CD4-positive, alpha-beta T cell treated with Interleukin-15 for 4 hours (primary cell): ENCODE measurements around the gene TMEM97.
A peak's percentile ranks its signal among the peaks of the same experiment; 100 is the strongest.
"Not testable (repeated sequence)": the region's sequence is repeated elsewhere in the genome, so short reads cannot be mapped to it uniquely, and the experiment has no call there.

Source experiments
- DNase-seq: peaks from one replicate; pipeline ENCODE4 v3.0.0-alpha.2; 2020; ENCODE audit warnings: low spot score

TMEM97 gene

DNA sequence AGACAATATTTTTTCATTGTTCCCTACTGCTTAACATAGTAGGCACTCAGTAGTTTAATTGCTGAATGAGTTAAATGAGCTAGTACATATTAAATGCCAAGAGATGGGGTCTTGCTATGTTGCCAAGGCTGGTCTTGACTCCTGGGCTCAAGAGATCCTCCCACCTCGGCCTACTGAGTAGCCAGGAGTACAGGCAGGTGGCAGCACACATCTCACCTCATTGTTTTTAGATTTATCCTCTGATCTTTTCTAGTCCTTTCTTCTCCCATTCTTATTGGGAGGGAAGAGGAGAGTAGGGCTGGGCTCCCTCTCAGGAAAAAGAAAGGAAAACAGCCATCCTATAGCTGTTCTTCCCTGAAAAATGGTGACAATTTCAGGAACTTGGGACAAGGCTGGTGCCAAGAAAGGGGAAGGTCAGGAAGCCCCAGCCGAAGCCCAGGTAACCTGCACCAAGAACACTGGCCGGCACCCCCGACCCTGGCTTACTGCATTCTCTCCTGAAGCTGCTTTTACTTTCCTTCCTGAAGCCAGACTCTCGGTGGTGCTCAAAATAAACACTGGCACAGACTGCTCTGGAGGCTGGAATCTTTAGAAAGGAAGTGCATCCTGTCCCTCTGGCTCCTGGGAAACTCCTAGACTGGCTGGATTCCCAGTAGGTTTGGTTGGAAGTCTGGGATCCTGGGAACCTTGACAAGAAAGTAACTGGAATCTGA, 19.2 kb downstream of the TMEM97 start:
- DNase-seq, result no peak

DNA sequence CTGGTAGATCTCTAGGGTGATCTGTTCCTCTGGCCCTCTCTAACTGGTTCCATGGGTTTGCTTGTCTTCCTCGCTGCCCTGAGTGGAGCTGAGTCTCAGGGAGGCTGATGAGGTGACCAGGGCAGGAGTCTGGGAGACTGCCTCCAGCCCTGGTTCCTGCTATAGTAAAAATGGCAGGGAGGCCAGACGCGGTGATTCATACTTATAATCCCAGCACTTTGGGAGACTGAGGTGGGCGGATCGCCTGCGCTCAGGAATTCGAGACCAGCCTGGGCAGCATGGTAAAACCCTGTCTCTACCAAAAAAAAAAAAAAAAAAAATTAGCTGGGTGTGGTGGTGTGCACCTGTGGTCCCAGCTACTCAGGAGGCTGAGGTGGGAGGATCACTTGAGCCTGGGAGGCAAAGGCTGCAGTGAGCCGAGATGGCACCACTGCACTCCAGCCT, 19.8 kb downstream of the TMEM97 start:
- DNase-seq, result not testable (repeated sequence)

DNA sequence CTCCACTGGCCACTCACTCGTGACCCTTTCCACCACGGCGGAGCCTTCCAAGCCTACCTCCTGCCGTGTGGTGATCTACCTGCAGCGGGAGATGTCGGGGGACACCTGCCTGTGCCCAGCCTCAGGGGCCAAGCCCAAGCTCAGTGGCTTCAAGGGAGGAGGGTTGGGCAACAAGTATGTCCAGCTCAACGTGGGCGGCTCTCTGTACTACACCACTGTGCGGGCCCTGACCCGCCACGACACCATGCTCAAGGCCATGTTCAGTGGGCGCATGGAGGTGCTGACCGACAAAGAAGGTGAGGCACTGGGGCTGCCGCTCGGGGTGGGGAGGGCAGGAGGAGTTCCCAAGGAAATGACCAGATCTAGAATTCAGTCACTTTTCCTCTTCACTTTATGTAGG, 20.4 kb downstream of the TMEM97 start:
- DNase-seq, result no peak

DNA sequence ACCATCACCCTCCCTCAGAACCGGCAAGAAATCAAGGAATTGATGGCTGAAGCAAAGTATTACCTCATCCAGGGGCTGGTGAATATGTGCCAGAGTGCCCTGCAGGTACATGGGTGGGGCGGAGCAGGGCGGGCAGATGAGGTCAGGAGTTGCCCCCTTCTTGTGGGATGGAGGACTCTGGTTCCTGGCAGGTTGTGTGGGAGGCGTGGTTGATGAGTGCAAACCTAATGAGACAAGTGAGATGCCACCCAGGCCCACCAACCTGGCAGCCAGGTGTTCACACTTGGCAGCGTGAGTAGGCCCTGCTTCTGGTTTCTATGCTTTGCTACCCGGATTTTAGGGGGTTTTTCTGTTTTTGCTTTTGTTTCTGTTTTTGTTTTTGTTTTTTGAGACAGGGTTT, 21.4 kb downstream of the TMEM97 start:
- no peak for DNase-seq

GRCh38 chr17:28341516-28341915, 22.5 kb downstream of the TMEM97 start:
- no peak for DNase-seq

GRCh38 chr17:28342313-28342712, 23.3 kb downstream of the TMEM97 start:
- no peak for DNase-seq

DNA sequence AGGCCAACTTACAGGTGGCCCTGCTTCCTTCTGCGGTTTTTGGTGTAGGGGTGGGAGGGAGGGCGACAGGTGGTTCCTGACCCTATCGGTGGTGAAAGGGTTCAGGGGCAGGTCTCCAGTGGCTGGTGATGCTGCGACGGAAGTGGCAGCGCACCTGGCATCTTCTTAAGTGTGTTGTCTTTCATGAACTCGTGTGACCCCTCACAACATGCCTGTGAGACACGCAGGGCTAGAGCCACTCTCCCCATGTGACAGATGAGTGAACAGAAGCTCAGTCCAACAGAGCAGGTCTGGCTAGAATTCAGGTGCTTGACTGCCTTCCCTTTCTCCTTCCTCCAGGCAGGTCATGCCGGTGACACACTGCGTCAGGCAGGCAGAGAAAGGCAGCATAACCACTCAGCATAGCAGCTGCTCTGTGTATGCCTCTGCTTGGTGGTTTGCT, 24.5 kb downstream of the TMEM97 start:
- DNase-seq, result no peak

DNA sequence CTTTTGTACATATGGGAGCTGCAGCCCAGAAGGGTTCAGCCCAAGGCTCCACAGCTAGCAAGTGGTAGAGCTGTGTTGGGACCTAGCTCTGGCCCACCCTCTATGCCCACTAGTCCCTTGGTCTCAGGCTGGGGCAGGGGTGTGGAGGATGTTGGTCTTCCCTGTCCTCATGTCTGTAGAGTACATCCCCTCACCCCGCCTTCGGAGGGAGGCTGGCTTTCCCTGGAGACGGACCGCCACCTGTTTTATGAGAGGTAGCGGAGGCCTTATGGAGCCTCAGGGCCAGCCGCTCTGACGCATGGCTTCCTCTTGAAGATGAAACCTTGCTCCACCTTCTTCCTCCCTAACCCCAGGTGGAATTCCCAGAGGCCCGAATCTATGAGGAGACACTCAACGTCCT, 25.0 kb downstream of the TMEM97 start:
- DNase-seq, result no peak

DNA sequence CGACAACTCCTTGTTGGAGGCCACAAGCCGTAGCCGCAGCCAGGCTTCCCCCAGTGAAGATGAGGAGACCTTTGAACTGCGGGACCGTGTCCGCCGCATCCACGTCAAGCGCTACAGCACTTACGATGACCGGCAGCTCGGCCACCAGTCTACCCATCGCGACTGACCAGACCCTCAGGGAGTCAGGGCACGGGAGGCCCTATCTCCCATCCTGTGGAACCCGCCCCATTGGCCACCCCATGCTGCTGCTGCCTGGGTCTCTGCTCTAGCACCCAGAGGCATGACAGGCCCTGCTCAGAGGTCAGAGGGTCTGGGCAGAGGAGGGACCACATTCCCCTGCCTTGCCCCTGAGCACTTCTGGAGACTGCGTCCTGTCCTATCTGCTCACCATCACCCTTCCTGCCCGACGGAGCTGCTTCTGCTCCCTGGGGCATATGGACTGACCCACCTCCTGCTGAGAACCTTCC, 25.5 kb downstream of the TMEM97 start:
- DNase-seq, result no peak

GRCh38 chr17:28345419-28346198, 26.6 kb downstream of the TMEM97 start:
- no peak for DNase-seq

GRCh38 chr17:28346199-28346580, 27.2 kb downstream of the TMEM97 start:
- DNase-seq, result no peak

DNA sequence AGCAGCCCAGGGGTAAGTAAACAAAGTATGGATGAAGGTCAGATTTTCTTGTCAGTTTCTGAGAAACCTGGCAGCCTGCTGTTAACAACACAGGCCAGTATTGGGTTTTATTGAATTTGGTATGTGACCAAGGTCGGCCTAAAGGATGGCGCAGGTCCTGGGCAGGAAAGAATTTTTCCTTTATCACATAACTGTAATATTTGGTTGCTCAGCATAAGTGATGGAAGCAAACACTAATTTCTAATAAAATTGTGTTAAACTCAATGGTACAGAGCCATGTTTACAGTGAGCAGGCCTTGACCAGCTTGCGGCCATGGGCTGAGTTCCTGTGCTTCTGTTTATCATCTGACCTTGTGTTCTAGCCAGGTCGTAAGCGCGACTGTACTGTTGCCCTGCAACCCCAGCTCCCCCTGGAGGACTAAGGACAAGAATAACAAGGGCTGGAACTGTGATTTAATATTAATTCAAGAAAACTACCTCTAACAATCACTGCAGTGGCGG, 27.8 kb downstream of the TMEM97 start:
- DNase-seq, result no peak

DNA sequence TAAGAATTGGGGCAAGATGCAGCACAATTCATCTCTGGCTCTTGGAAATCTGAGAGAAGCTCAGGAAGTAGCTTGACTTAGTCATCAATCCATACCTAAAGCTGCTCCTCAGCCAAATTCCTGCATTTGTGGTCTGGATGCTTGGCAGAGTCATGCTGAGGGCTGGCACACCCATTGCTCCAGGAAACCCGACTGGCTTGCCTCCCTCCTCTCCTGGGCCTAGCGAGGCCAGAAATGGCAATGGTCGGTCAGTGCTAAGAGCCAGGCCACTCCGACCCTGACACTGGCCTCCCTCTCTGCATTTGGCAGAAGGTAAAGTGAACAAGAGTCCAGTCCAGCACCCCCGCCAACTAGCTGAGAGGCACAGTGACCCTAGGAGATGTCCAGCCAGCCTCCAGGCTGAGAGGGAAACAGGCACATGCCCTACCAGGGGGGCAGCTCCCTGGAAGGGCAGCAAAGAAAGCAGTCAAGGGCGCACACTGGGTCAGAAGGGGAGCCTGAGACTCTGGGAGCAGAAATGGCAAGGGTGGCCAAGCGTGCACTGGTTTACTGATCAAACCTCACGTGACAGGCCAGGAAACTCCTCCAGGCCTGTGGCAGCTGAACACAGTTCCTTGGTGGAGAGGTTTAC, 28.4 kb downstream of the TMEM97 start:
- no peak for DNase-seq

DNA sequence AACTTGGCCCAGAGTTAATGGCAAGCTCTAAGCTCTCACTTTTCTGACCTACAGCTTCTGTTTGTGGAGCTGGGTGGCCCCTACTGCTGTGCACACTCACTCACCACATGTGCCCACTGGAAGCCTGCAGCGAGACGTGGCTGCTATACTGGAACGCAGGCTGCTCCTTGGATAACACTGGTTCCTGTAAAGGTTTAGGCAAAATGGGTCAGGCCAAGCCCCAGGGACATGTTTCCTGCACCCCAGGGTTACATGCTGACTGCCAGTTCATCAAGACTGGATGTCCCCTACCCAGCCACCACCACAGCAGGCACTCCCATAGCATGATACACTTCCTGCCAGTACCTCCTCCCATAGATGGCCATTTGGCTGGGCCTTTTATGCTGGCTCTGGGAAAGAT, 30.0 kb downstream of the TMEM97 start:
- DNase-seq, result no peak

DNA sequence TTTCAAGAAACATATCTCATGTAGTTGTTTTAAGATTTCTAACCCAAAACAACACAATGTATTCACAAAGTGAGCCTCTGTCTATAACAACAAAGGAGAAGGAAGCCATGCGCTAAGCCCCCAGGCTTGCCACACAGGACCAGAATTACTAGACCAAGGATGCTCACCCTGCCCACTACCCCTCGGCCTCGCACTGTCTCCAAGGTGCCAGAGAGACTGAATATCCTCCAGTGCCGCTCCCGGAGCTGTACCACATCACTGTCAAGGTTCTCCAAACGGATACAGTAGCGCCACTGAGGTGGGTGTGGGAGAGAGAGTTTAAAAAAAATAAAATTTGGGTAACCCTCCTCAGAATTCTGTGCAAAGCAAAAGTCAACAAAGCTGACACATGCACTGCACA, 31.3 kb downstream of the TMEM97 start:
- no peak for DNase-seq

GRCh38 chr17:28357061-28357900, 38.3 kb downstream of the TMEM97 start, which contains the start of gene POLDIP2:
Gene POLDIP2 (minus strand): TSS chr17:28357527. CDS start chr17:28357448, 79 bp downstream.
- DNase-seq, result peak; percentile 96

DNA sequence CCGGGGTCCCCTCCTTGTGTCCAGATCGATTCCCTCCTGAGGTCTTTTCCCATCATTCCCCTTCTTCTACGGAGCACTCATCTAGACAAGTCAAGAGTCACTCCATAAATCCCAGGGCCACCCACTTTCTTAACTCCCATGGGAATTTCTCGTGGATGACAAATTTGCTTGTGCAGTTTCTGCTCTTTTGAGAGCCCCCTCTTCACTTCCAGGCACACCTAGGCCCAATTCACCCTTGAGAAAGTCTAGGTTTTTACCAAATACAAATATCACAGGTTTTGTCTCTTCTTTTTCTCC, 38.8 kb downstream of the TMEM97 start:
- no peak for DNase-seq

DNA sequence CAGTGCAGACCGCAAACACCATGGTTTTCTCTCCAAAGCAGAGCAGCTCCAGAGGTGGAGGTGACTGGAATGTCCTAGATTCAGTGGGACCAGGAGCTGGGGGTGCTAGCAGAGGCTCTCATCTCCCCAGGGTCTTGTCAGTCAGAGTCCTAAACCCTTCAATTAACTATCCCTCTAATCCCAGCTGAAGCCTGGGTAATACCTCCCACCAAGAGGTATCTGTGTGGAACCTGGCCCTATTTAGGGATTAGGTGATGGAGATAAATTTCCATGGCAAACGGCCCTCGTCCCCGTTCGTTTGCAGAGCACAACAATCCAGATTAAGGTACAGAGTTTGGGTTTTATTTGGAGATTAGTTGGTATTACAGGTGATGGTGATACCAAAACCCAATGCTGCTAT, 44.2 kb downstream of the TMEM97 start:
- no peak for DNase-seq

DNA sequence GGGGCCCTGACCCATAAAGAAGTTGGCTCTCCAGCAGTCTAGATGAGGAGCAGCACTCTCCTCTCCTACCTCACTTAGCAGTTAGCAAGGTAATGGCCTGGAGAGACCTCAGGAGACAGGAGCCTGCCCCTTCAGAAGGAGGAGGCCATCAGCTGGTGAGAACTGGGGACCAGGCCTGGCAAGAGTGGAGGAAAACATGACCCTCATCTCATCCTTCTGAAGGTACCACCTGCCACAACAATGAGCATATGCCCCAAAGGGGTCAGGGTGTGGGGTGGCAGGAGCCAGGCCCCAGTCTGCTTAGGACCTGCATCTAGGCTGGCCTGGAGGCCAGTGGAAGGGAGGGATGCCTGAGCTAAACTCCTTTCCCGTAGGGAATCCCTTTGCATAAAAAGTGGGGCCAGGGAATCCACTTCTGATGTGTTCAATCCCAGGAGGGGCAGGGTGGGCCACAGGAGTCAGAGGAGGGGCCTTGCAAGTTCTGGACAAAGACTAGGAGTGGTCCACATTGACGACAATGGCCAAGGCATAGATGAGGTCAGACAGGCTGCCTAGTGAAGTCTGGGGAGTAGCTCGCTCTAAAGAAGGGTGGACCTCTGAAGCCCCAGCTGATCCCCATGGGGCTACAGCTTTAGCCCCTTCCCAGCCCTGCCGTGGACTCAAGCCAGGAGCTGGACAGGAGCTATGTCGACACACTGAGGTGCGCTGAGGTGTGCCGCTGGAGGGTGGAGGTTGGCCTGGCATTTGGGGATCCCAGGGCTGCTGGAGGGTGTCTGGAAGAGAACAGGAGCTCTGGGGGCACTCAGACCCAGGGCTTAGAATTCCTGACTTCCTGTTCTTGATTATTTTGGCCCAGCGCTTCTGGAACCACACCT, 45.0 kb downstream of the TMEM97 start:
- DNase-seq, result no peak

DNA sequence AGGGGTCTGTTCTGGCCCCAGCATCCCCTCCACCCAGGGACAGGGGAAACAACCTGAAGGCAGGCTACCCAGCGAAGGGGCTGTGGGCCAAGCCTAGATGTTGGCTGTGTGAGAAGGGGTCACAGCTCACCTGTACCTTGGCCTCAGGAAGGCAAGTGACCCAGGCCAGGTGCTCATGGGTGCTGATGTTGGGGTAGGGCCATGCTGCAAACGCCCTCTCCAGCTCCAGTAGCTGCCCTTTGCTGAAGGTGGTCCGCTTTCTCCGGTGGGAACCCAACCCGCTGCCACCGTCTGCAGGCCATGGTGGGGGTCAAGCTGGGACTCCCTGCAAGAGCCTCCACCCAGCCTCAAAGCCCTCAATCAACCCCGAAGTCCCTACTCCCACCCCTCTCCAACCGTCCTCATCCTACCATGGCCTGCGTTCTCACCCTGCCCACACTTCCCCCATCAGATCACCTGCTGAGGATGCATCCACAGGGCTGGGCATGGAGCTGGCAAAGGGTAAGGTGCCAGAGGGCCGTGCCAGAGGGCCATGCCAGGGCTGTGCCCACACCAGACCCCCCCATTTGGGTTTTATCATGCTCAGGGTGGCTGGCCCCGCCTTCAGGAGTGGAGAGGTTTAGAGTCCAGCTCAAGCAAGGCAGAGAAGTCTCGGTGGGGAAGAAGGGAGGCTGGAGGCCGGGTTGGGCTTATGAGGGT, 45.8 kb downstream of the TMEM97 start, which contains the start of gene SEBOX:
Gene SEBOX, minus strand, starts transcription at position 535 of the 699 bp plus-strand sequence. Its CDS starts 48 bp downstream, at position 487.
- DNase-seq, result no peak
